WTC11 (cell line): ENCODE data around the gene MARVELD3.

Experiments used
- CREM ChIP-seq: sonication (generic); formaldehyde crosslinking; IDR thresholded peaks from 2 replicates; pipeline ENCODE4 v1.8.1; 2022; ENCODE audit warnings: mild to moderate bottlenecking, missing genetic modification reagents, moderate library complexity
- ZNF317 ChIP-seq: sonication (generic); formaldehyde crosslinking; IDR thresholded peaks from 2 replicates; pipeline ENCODE4 v1.8.1; 2023; ENCODE audit warnings: low read depth, mild to moderate bottlenecking, moderate library complexity, missing genetic modification reagents, borderline replicate concordance
- TF ChIP-seq, protein P1 (sequence below): sonication (generic); formaldehyde crosslinking; IDR thresholded peaks from 2 replicates; pipeline ENCODE4 v1.8.1; 2023; ENCODE audit warnings: mild to moderate bottlenecking, moderate library complexity, missing genetic modification reagents
- TF ChIP-seq, protein P2 (sequence below): fragments of 200-600 bp; IDR thresholded peaks from 2 replicates; pipeline ENCODE4 v1.8.0; 2022; ENCODE audit warnings: antibody characterized with exemption
- TF ChIP-seq, protein P3 (sequence below): sonication (generic); formaldehyde crosslinking; IDR thresholded peaks from 2 replicates; pipeline ENCODE4 v1.8.1; 2023; ENCODE audit warnings: mild to moderate bottlenecking, missing genetic modification reagents
- TF ChIP-seq, protein P4 (sequence below): sonication (generic); formaldehyde crosslinking; IDR thresholded peaks from 2 replicates; pipeline ENCODE4 v1.8.1; 2022; ENCODE audit warnings: low read depth, mild to moderate bottlenecking, moderate library complexity, missing genetic modification reagents, borderline replicate concordance

- no peak for TF ChIP-seq ZNF317 (CRISPR knock-in tag)
- TF ChIP-seq CREM (CRISPR knock-in tag), result no peak
- TF ChIP-seq, protein P1, sequence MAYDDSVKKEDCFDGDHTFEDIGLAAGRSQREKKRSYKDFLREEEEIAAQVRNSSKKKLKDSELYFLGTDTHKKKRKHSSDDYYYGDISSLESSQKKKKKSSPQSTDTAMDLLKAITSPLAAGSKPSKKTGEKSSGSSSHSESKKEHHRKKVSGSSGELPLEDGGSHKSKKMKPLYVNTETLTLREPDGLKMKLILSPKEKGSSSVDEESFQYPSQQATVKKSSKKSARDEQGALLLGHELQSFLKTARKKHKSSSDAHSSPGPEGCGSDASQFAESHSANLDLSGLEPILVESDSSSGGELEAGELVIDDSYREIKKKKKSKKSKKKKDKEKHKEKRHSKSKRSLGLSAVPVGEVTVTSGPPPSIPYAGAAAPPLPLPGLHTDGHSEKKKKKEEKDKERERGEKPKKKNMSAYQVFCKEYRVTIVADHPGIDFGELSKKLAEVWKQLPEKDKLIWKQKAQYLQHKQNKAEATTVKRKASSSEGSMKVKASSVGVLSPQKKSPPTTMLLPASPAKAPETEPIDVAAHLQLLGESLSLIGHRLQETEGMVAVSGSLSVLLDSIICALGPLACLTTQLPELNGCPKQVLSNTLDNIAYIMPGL (CRISPR knock-in tag), result no peak
- TF ChIP-seq, protein P2, sequence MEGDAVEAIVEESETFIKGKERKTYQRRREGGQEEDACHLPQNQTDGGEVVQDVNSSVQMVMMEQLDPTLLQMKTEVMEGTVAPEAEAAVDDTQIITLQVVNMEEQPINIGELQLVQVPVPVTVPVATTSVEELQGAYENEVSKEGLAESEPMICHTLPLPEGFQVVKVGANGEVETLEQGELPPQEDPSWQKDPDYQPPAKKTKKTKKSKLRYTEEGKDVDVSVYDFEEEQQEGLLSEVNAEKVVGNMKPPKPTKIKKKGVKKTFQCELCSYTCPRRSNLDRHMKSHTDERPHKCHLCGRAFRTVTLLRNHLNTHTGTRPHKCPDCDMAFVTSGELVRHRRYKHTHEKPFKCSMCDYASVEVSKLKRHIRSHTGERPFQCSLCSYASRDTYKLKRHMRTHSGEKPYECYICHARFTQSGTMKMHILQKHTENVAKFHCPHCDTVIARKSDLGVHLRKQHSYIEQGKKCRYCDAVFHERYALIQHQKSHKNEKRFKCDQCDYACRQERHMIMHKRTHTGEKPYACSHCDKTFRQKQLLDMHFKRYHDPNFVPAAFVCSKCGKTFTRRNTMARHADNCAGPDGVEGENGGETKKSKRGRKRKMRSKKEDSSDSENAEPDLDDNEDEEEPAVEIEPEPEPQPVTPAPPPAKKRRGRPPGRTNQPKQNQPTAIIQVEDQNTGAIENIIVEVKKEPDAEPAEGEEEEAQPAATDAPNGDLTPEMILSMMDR, result no peak
- TF ChIP-seq, protein P3, sequence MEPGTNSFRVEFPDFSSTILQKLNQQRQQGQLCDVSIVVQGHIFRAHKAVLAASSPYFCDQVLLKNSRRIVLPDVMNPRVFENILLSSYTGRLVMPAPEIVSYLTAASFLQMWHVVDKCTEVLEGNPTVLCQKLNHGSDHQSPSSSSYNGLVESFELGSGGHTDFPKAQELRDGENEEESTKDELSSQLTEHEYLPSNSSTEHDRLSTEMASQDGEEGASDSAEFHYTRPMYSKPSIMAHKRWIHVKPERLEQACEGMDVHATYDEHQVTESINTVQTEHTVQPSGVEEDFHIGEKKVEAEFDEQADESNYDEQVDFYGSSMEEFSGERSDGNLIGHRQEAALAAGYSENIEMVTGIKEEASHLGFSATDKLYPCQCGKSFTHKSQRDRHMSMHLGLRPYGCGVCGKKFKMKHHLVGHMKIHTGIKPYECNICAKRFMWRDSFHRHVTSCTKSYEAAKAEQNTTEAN (CRISPR knock-in tag), result no peak
- TF ChIP-seq, protein P4, sequence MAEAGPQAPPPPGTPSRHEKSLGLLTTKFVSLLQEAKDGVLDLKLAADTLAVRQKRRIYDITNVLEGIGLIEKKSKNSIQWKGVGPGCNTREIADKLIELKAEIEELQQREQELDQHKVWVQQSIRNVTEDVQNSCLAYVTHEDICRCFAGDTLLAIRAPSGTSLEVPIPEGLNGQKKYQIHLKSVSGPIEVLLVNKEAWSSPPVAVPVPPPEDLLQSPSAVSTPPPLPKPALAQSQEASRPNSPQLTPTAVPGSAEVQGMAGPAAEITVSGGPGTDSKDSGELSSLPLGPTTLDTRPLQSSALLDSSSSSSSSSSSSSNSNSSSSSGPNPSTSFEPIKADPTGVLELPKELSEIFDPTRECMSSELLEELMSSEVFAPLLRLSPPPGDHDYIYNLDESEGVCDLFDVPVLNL (CRISPR knock-in tag), result no peak
Observed at GRCh38 chr16:71600822-71601221, 25.2 kb upstream of the MARVELD3 start.
